HG03575 (cell line): Measurements from ENCODE around the gene AGPAT3.

Experiments
- ATAC-seq: cut with Tn5 transposase; IDR thresholded peaks from one replicate; pipeline ENCODE4 v1.9.1; 2021; ENCODE audit not compliant: unreplicated experiment, insufficient number of reproducible peaks, low FRiP score; ENCODE audit errors: extremely low read depth

Gene AGPAT3

DNA sequence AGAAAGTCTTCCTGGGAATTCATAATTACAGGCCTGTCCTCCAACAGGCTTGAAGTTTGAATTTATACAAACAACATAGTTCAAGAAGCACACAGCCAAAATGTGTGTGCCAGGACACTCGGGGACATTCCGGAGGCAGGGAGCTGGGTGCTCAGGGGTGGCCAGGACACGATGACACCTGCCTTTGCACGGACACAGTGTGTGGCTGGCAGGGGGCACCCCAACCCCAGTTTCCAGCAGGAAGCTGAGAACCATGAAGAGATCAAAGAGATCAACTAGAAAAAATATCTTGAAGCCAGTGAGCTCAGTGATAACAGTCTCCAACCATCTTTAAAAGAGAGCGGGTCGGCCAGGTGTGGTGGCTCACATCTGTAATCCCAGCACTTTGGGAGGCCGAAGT lies 114.6 kb downstream of the AGPAT3 start:
- no peak for ATAC-seq

- no peak for ATAC-seq
Observed at GRCh38 chr21:43981151-43981870, 116.3 kb downstream of the AGPAT3 start.

- ATAC-seq, result no peak
Observed at GRCh38 chr21:43981871-43982210, 116.8 kb downstream of the AGPAT3 start.

GRCh38 chr21:43982489-43983078 lies 117.6 kb downstream of the AGPAT3 start:
- no peak for ATAC-seq

GRCh38 chr21:43983390-43983789 lies 118.4 kb downstream of the AGPAT3 start:
- ATAC-seq, result no peak

GRCh38 chr21:43983860-43984420 lies 118.9 kb downstream of the AGPAT3 start:
- no peak for ATAC-seq

DNA sequence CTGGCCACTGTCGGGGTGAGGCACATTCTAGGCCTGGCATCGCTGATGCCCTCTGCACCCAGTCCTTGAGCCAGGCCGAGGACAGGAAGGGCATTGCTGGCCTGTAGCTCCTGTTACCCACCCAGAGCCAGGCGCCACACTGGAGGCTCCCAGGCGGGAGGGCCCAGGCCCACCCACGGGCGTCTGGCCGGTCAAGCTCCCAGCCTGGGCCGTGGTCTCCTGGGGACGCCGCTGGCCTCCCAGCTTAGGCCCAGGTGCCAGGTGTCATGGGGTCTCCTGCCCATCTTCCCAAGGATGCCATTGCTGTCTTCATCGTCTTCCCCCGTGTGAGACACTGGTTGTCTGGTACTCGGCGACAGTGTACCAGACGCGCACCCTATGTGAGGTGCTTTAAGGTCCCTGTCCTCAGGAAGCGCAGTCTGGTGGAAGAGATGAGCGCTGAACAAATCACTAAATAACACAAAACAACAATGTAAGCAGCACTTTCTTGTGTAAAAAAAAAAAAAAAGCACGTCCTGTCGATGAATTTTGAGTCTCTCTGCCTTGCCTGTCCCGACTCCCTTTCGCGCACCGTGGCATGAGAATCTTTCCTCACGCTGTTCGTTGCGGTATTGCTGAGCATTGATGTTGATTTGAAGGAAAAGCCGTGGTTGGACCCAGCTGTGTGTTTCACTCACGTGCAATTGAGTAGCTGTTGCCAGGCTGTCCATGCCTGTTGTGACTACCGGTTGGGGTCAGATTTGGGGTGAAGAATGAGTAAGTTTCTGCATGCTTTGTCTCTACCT lies 120.1 kb downstream of the AGPAT3 start:
- no peak for ATAC-seq

DNA sequence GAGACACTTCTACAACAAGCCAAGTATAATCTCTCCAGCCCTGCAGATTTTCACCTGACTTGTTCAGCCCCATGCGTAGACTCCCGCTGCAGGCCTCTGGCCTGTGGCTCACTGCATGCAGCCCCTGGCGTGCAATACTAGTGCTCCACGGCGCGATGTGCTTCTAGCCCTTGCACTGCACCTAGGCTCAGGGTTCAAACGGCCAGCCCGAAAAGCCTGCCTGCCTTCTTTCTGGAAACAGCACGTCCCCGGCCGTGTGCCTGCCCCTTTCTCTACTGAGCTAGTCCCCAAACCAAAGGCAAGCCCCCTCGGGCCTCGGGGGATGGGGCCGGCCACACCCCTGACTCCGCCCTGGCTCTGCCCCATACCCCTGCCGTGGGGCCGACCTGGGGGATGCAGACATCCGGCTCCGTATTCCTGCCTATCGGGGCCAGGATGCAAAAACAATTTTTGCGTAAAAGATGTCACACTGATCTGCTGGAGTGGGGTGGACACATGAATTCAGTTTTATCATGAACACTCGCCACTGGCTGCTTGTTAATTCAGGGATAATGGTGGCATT lies 120.7 kb downstream of the AGPAT3 start:
- ATAC-seq, result no peak

- no peak for ATAC-seq
Observed at GRCh38 chr21:43986544-43987451, 121.8 kb downstream of the AGPAT3 start.

DNA sequence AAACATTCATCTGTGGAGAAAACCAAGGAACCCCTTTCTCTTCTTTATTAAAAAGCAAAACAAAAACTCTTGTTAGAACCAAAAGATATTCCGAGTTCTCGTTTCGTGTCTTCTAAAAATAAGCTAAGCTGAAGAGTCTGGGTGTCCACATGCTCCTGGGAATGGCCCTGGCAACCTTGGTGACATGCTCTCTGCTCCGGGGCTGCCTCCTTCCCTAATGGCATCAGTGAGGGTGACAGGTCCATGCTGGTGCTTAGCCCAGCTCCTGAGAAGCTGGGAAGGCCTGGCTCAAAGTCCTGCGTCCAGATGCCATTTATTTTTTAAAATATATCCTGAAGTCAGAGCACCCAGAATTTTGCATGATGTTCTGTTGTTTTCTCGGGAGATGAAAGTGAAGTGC lies 122.5 kb downstream of the AGPAT3 start:
- no peak for ATAC-seq

GRCh38 chr21:43988016-43988415 lies 123.0 kb downstream of the AGPAT3 start:
- no peak for ATAC-seq

GRCh38 chr21:43988506-43989230 lies 123.6 kb downstream of the AGPAT3 start:
- ATAC-seq, result no peak

- no peak for ATAC-seq
Observed at GRCh38 chr21:43989401-43989800, 124.4 kb downstream of the AGPAT3 start.

DNA sequence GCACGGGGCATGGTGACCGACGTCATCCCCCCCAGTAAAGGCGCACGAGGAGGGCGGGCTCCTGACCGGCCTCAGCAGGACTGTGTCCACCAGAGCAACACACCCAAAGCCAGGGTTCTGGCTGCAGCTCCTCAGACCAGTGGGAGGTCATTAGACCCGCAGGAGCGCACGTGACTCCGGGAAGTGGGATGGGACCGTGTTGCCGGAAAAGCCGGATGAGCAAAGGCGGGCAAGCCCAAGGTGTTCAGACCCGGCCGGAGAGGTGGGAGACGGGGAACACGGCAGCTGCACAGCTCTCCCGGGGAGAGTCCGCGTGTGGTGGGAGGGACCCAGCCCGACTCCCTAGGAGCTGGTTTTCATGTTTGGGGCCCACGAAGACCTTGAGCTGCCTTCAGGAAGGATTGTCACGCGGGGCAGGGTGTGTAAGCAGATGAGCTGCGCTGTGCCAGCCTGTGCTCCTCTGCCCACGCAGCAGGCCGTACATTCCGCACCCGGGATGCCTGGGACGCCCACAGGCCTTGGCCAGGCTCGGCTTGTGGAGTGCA lies 126.5 kb downstream of the AGPAT3 start:
- ATAC-seq, result no peak

DNA sequence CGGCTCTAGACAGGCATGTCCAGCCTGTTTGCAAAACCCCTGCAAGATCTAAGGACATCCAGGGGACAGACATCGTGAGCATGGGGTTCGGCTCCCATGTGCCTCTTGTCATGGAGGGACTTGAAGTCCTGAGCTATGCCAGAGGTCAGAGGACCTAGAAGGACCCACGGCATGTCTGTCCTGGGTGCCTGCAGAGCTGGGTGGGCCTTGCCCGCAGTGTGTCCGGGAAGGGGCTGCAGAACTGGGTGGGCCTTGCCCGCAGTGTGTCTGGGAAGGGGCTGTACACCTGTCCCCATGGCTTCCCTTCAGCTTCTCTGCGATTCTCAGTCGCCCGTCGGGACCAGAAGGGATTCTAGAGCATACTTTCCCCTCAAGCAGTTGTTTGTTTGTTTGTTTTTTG lies 127.1 kb downstream of the AGPAT3 start:
- no peak for ATAC-seq

- ATAC-seq, result no peak
Observed at GRCh38 chr21:43993420-43993934, 128.5 kb downstream of the AGPAT3 start.

DNA sequence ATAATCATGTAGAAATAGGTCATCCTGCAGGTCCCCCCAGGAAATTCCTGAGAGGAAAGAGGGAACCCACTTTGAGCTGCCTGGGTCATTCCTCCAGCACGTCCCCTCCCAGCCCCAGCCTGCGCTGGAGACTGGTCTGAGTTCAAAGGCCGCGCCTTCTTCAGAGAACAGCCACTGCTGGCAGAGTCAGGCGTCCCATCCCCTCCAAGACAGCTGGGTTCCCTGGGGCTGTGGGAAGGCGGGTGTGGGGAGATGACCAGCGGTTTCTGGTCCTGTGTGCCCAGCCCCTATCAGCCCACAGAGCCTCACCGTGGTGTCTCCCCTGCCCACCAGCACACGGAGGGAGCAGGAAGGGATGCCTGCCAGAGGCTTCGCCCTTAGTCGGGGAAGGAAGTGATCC lies 129.1 kb downstream of the AGPAT3 start:
- ATAC-seq, result no peak

DNA sequence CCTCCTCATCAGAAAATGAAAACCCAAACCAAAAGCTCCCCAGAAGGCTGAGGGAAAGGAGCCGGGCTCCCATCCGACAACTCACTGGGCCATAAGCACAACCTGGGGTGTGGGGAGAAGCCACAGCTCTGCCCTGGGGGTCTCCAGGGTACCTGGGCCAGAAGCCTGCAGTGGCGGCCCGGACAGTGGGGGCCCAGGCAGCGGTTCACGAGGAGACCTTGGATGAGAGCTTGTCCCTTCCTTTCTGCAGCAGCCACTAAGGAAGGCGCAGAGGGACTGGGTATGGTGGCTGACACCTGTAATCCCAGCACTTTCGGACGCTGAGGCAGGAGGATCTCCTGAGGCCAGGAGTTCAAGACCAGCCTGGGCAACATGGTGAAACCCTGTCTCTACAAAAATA lies 129.6 kb downstream of the AGPAT3 start:
- ATAC-seq, result no peak
